Measurements from ENCODE around the gene ASPSCR1.
A peak's percentile ranks its signal among the peaks of the same experiment; 100 is the strongest.
"Not testable (repeated sequence)": the region's sequence is repeated elsewhere in the genome, so short reads cannot be mapped to it uniquely, and the experiment has no call there.

The ASPSCR1 gene

DNA sequence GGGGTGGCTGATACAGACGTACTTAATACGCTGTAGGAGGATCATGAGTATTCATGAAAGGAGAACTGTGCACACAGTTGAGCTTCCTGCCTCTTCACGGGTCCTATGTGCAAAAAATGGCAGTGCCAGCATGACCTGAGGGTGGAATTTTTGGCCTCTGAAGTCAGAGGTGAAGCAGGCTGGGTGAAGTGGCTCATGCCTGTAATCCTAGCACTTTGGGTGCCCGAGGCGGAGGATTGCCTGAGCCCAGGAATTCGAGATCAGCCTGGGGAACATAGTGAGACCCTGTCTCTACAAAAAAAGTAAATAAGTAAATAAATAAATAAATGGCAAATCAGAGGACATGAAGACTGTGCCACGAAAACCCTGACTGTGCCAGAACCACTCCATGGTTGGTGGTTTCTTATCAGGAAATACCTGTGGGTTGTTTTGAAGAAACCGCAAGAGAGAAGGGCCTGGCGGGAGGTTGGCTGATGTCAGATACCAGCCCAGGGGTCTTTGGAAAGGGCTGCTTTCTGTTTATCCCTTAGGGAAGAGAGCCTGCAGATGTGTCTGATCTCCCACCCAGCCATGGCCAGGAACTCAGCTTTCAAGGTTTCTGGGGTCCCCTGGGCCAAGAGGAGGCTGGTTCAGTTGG, 3.4 kb downstream of the ASPSCR1 start:
- H3K4me1 ChIP-seq (ENCODE audit: control insufficient read depth in 2 of 2, insufficient read depth in 1 of 2, low read depth in 1 of 2, low read length in 2 of 2), result peaks cover 8% of the 10 kb centered on the region in 2 donors
- no peak overlapping the region for H2BK15ac ChIP-seq (ENCODE audit: low read length)
- H3K4ac ChIP-seq (ENCODE audit: low read length), result no peak overlapping the region
- no peak overlapping the region for H4K91ac ChIP-seq (ENCODE audit: low read depth, low read length, poor library complexity)
- no peak overlapping the region for H2BK5ac ChIP-seq (ENCODE audit: low read length)
- H2BK12ac ChIP-seq (ENCODE audit: low read length), result no peak overlapping the region
- no peak overlapping the region for H3K4me2 ChIP-seq (ENCODE audit: insufficient read depth, low read length, poor library complexity, severe bottlenecking)
- no peak overlapping the region for H3K18ac ChIP-seq (ENCODE audit: low read length)
- H2BK120ac ChIP-seq (ENCODE audit: low read depth, low read length), result no peak overlapping the region
- H3K9ac ChIP-seq (ENCODE audit: low read depth, low read length, poor library complexity), result no peak overlapping the region
- no peak overlapping the region for H3K27ac ChIP-seq (replicated peaks; ENCODE audit: low read length)
- peaks cover 0 to 3% of the 10 kb centered on the region in 2 donors for H3K9me3 ChIP-seq (replicated peaks in 1 of 2; ENCODE audit: control insufficient read depth in 2 of 2, insufficient read depth in 1 of 2, low read depth in 1 of 2, low read length in 2 of 2)
- no peak overlapping the region for H3K14ac ChIP-seq (ENCODE audit: low read length)
- DNase-seq (ENCODE audit: low spot score), result no peak
- peaks cover 0 to 12% (median 0%) of the 10 kb centered on the region in 3 experiments for H3K27me3 ChIP-seq (ENCODE audit: control insufficient read depth in 3 of 3, insufficient read depth in 3 of 3, low read depth in 1 of 3, low read length in 3 of 3)
- no peak overlapping the region for H2AFZ ChIP-seq (ENCODE audit: low read length)
- H2AK5ac ChIP-seq (ENCODE audit: low read depth, low read length), result no peak overlapping the region
- WGBS, 2 donors (ENCODE audit: extremely low coverage in 2 of 2, insufficient read length in 2 of 2, insufficient replicate concordance in 1 of 2), result no CpG with 5 or more reads among the region's 9 CpGs
- no peak overlapping the region for H4K8ac ChIP-seq (ENCODE audit: low read depth, low read length)
- no peak overlapping the region for H3K23ac ChIP-seq (ENCODE audit: low read depth, low read length, poor library complexity)
- peaks cover 9 to 42% of the 10 kb centered on the region in 2 donors for H3K36me3 ChIP-seq (replicated peaks in 1 of 2; ENCODE audit: control insufficient read depth in 2 of 2, insufficient read depth in 2 of 2, low read length in 2 of 2)
- H3K79me1 ChIP-seq (ENCODE audit: low read depth, low read length), result peaks cover 7% of the 10 kb centered on the region
- no peak overlapping the region for H3K4me3 ChIP-seq (ENCODE audit: low read length in 2 of 2)

DNA sequence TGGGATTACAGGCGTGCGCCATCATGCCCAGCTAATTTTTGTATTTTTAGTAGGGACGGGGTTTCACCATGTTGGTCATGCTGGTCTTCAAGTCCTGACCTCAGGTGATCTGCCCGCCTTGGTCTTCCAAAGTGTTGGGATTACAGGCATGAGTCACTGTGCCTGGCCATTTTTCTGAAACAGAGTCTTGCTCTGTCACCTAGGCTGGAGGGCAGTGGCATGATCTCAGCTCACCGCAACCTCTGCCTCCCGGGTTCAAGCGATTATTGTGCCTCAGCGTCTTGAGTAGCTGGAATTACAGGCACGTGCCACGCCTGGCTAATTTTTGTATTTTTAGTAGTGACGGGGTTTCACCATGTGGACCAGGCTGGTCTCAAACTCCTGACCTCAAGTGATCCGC, 4.1 kb downstream of the ASPSCR1 start:
- H4K91ac ChIP-seq (ENCODE audit: low read depth, low read length, poor library complexity), result not testable (repeated sequence)

DNA sequence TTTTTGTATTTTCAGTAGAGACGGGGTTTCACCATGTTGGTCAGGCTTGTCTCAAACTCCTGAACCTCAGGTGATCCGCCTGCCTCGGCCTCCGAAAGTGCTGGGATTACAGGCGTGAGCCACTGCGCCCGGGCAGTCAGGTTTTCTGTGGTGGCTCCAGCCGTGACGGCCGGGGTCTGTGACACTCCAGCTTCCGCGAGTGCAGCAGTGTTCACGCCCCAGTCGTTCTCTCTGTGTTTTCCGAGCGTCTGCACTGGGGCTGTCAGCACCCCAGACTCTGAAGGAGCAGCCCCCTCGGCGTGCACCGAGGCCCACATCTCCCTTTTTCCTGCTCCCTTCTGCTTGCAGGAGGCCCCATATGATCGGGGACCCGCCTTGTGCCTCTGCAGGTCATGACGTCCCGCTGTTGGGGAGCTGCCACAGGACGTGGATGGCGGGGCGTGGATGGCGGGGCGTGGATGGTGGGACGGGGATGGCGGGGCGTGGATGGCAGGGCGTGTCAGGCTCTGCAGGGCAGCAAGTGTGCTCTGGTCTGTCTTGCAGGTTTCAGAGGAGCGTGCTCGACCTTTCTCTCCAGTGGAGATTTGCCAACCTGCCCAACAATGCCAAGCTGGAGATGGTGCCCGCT, 5.7 kb downstream of the ASPSCR1 start:
- Histone ChIP-seq H4K91ac (ENCODE audit: low read depth, low read length, poor library complexity) (no peak overlapping the region), H3K79me1 (ENCODE audit: low read depth, low read length) (peaks cover 9% of the 10 kb centered on the region), H3K9ac (ENCODE audit: low read depth, low read length, poor library complexity) (peak overlapping the region; percentile 70), H2AK5ac (ENCODE audit: low read depth, low read length) (no peak overlapping the region), H3K4me3 (ENCODE audit: low read length in 2 of 2) (peak overlapping the region in 1 of 2 donors; percentile 36), H3K23ac (ENCODE audit: low read depth, low read length, poor library complexity) (no peak overlapping the region), H3K36me3 (replicated peaks in 1 of 2; ENCODE audit: control insufficient read depth in 2 of 2, insufficient read depth in 2 of 2, low read length in 2 of 2) (peaks cover 14 to 60% of the 10 kb centered on the region in 2 donors), H3K4me2 (ENCODE audit: insufficient read depth, low read length, poor library complexity, severe bottlenecking) (no peak overlapping the region), H4K8ac (ENCODE audit: low read depth, low read length) (peak overlapping the region; percentile 3), H2BK12ac (ENCODE audit: low read length) (no peak overlapping the region), H3K9me3 (replicated peaks in 1 of 2; ENCODE audit: control insufficient read depth in 2 of 2, insufficient read depth in 1 of 2, low read depth in 1 of 2, low read length in 2 of 2) (peaks cover 0 to 3% of the 10 kb centered on the region in 2 donors), H3K4me1 (ENCODE audit: control insufficient read depth in 2 of 2, insufficient read depth in 1 of 2, low read depth in 1 of 2, low read length in 2 of 2) (peaks cover 0 to 4% of the 10 kb centered on the region in 2 donors), H3K27ac (replicated peaks; ENCODE audit: low read length) (no peak overlapping the region), H2AFZ (ENCODE audit: low read length) (no peak overlapping the region), H3K14ac (ENCODE audit: low read length) (no peak overlapping the region), H3K27me3 (ENCODE audit: control insufficient read depth in 3 of 3, insufficient read depth in 3 of 3, low read depth in 1 of 3, low read length in 3 of 3) (no peaks in the 10 kb centered on the region), H2BK120ac (ENCODE audit: low read depth, low read length) (no peak overlapping the region), H2BK5ac (ENCODE audit: low read length) (no peak overlapping the region), H3K18ac (ENCODE audit: low read length) (no peak overlapping the region), H3K4ac (ENCODE audit: low read length) (no peak overlapping the region), H2BK15ac (ENCODE audit: low read length) (no peak overlapping the region)
- no CpG with 5 or more reads among the region's 35 CpGs for WGBS, 2 donors (ENCODE audit: extremely low coverage in 2 of 2, insufficient read length in 2 of 2, insufficient replicate concordance in 1 of 2)
- DNase-seq (ENCODE audit: low spot score), result no peak

More for the DNA sequence above, 4.1 kb downstream of the ASPSCR1 start:
- not testable (repeated sequence) for H2BK12ac ChIP-seq (ENCODE audit: low read length); H2BK120ac ChIP-seq (ENCODE audit: low read depth, low read length); H3K23ac ChIP-seq (ENCODE audit: low read depth, low read length, poor library complexity); H2AFZ ChIP-seq (ENCODE audit: low read length); H3K4me3 ChIP-seq (ENCODE audit: low read length in 2 of 2); H3K9ac ChIP-seq (ENCODE audit: low read depth, low read length, poor library complexity); H3K14ac ChIP-seq (ENCODE audit: low read length); H4K8ac ChIP-seq (ENCODE audit: low read depth, low read length); H3K4me2 ChIP-seq (ENCODE audit: insufficient read depth, low read length, poor library complexity, severe bottlenecking); DNase-seq (ENCODE audit: low spot score); H2BK15ac ChIP-seq (ENCODE audit: low read length); H3K27me3 ChIP-seq (ENCODE audit: control insufficient read depth in 3 of 3, insufficient read depth in 3 of 3, low read depth in 1 of 3, low read length in 3 of 3); H3K4ac ChIP-seq (ENCODE audit: low read length); H2AK5ac ChIP-seq (ENCODE audit: low read depth, low read length); H3K4me1 ChIP-seq (ENCODE audit: control insufficient read depth in 2 of 2, insufficient read depth in 1 of 2, low read depth in 1 of 2, low read length in 2 of 2); H2BK5ac ChIP-seq (ENCODE audit: low read length); H3K27ac ChIP-seq (replicated peaks; ENCODE audit: low read length); H3K79me1 ChIP-seq (ENCODE audit: low read depth, low read length); H3K9me3 ChIP-seq (replicated peaks in 1 of 2; ENCODE audit: control insufficient read depth in 2 of 2, insufficient read depth in 1 of 2, low read depth in 1 of 2, low read length in 2 of 2); H3K18ac ChIP-seq (ENCODE audit: low read length)
- no CpG with 5 or more reads among the region's 12 CpGs for WGBS, 2 donors (ENCODE audit: extremely low coverage in 2 of 2, insufficient read length in 2 of 2, insufficient replicate concordance in 1 of 2)
- peaks cover 11 to 49% of the 10 kb centered on the region in 2 donors for H3K36me3 ChIP-seq (replicated peaks in 1 of 2; ENCODE audit: control insufficient read depth in 2 of 2, insufficient read depth in 2 of 2, low read length in 2 of 2)

DNA sequence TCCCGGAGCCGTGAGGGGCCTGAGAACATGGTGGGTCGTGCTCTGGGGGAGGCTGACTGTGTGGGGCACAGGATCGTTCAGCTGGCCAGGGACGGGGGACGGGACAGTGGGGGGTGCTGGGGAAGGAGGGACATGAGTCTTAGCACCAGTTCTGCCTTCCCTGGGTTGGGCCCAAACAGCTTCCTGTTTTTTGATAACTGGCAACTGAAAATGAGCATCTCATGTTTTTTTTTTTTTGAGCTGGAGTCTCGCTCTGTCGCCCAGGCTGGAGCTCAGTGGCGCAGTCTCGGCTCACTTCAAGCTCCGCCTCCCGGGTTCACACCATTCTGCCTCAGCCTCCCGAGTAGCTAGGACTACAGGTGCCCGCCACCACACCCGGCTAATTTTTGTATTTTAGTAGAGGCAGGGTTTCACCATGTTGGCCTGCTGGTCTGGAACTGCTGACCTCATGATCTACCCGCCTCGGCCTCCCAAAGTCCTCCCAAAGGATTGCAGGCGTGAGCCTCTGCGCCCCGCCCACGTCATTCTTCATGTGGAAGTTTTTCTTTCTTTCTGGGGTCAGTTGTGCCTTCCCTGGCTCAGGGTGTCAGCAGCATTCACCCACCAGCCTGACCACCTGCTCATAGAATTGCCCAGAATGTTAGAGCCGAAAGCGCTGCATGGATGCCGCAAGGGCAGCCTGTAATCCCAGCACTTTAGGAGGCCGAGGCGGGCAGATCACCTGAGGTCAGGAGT, 6.4 kb downstream of the ASPSCR1 start:
- no peak overlapping the region for H3K23ac ChIP-seq (ENCODE audit: low read depth, low read length, poor library complexity)
- no peak overlapping the region for H2AFZ ChIP-seq (ENCODE audit: low read length)
- no peak overlapping the region for H3K4me2 ChIP-seq (ENCODE audit: insufficient read depth, low read length, poor library complexity, severe bottlenecking)
- H3K4me1 ChIP-seq (ENCODE audit: control insufficient read depth in 2 of 2, insufficient read depth in 1 of 2, low read depth in 1 of 2, low read length in 2 of 2), result no peaks in the 10 kb centered on the region
- H4K91ac ChIP-seq (ENCODE audit: low read depth, low read length, poor library complexity), result no peak overlapping the region
- no peak overlapping the region for H3K4ac ChIP-seq (ENCODE audit: low read length)
- H2BK120ac ChIP-seq (ENCODE audit: low read depth, low read length), result no peak overlapping the region
- peaks cover 7% of the 10 kb centered on the region for H3K79me1 ChIP-seq (ENCODE audit: low read depth, low read length)
- H3K27me3 ChIP-seq (ENCODE audit: control insufficient read depth in 3 of 3, insufficient read depth in 3 of 3, low read depth in 1 of 3, low read length in 3 of 3), result no peaks in the 10 kb centered on the region
- no peak overlapping the region for H3K14ac ChIP-seq (ENCODE audit: low read length)
- no peak overlapping the region for H4K8ac ChIP-seq (ENCODE audit: low read depth, low read length)
- H3K4me3 ChIP-seq (ENCODE audit: low read length in 2 of 2), result peak overlapping the region in 1 of 2 donors; percentile 36
- H3K9ac ChIP-seq (ENCODE audit: low read depth, low read length, poor library complexity), result no peak overlapping the region
- H2AK5ac ChIP-seq (ENCODE audit: low read depth, low read length), result no peak overlapping the region
- H3K36me3 ChIP-seq (replicated peaks in 1 of 2; ENCODE audit: control insufficient read depth in 2 of 2, insufficient read depth in 2 of 2, low read length in 2 of 2), result peaks cover 14 to 61% of the 10 kb centered on the region in 2 donors
- DNase-seq (ENCODE audit: low spot score), result no peak
- no CpG with 5 or more reads among the region's 26 CpGs for WGBS, 2 donors (ENCODE audit: extremely low coverage in 2 of 2, insufficient read length in 2 of 2, insufficient replicate concordance in 1 of 2)
- no peak overlapping the region for H2BK12ac ChIP-seq (ENCODE audit: low read length)
- no peak overlapping the region for H3K18ac ChIP-seq (ENCODE audit: low read length)
- peaks cover 0 to 3% of the 10 kb centered on the region in 2 donors for H3K9me3 ChIP-seq (replicated peaks in 1 of 2; ENCODE audit: control insufficient read depth in 2 of 2, insufficient read depth in 1 of 2, low read depth in 1 of 2, low read length in 2 of 2)
- H2BK15ac ChIP-seq (ENCODE audit: low read length), result no peak overlapping the region
- no peak overlapping the region for H3K27ac ChIP-seq (replicated peaks; ENCODE audit: low read length)
- no peak overlapping the region for H2BK5ac ChIP-seq (ENCODE audit: low read length)

Measured in neuronal stem cell (in vitro differentiated cells).